TTC549 (cell line): ENCODE data around the gene OR52B6.
"Not testable (repeated sequence)": the region's sequence is repeated elsewhere in the genome, so short reads cannot be mapped to it uniquely, and the experiment has no call there.

Experiments used
- FAIRE-seq: peaks from 2 replicates; lab custom pipeline; 2012; peaks lifted over from hg19 to GRCh38; lab: Jason Lieb, UNC

Gene OR52B6

GRCh38 chr11:5596607-5597201, 16.0 kb downstream of the OR52B6 start, which contains the start of gene TRIM6:
Gene TRIM6, plus strand, starts transcription at chr11:5596637. Its CDS starts 261 bp downstream, at chr11:5596898.
- FAIRE-seq, result no peak

- no peak for FAIRE-seq
These were observed 17.3 kb downstream of the OR52B6 start for GRCh38 chr11:5597953-5598352.

- FAIRE-seq, result peak; percentile 65
These were observed 19.7 kb downstream of the OR52B6 start for GRCh38 chr11:5600374-5600851.

GRCh38 chr11:5602791-5603190, 22.1 kb downstream of the OR52B6 start:
- not testable (repeated sequence) for FAIRE-seq

- FAIRE-seq, result no peak
These were observed 22.6 kb downstream of the OR52B6 start for GRCh38 chr11:5603326-5603725.

- FAIRE-seq, result no peak
These were observed 24.2 kb downstream of the OR52B6 start for GRCh38 chr11:5604896-5605295.

- no peak for FAIRE-seq
These were observed 25.2 kb downstream of the OR52B6 start for GRCh38 chr11:5605849-5606248.

GRCh38 chr11:5608808-5609207, 28.1 kb downstream of the OR52B6 start:
- FAIRE-seq, result no peak

GRCh38 chr11:5610446-5610845, 29.8 kb downstream of the OR52B6 start:
- FAIRE-seq, result no peak

GRCh38 chr11:5611627-5612026, 30.9 kb downstream of the OR52B6 start:
- no peak for FAIRE-seq

- FAIRE-seq, result no peak
These were observed 38.1 kb downstream of the OR52B6 start for GRCh38 chr11:5618807-5619206.

GRCh38 chr11:5620651-5621521, 40.2 kb downstream of the OR52B6 start:
- FAIRE-seq, result no peak

GRCh38 chr11:5621580-5621979, 40.9 kb downstream of the OR52B6 start:
- FAIRE-seq, result no peak

GRCh38 chr11:5622802-5623201, 42.1 kb downstream of the OR52B6 start:
- FAIRE-seq, result no peak

- FAIRE-seq, result no peak
These were observed 44.0 kb downstream of the OR52B6 start, which contains the start of gene TRIM34 for GRCh38 chr11:5624489-5625279. Gene TRIM34, plus strand, starts transcription at chr11:5625001. Its CDS starts 7,331 bp downstream, at chr11:5632332.

- no peak for FAIRE-seq
These were observed 44.6 kb downstream of the OR52B6 start for GRCh38 chr11:5625281-5625680.

- no peak for FAIRE-seq
These were observed 45.5 kb downstream of the OR52B6 start for GRCh38 chr11:5626196-5626595.

GRCh38 chr11:5631417-5631816, 50.7 kb downstream of the OR52B6 start:
- FAIRE-seq, result no peak
